Measurements from ENCODE around the gene TBL1X.
"Not testable (repeated sequence)": the region's sequence is repeated elsewhere in the genome, so short reads cannot be mapped to it uniquely, and the experiment has no call there.

TBL1X gene

DNA sequence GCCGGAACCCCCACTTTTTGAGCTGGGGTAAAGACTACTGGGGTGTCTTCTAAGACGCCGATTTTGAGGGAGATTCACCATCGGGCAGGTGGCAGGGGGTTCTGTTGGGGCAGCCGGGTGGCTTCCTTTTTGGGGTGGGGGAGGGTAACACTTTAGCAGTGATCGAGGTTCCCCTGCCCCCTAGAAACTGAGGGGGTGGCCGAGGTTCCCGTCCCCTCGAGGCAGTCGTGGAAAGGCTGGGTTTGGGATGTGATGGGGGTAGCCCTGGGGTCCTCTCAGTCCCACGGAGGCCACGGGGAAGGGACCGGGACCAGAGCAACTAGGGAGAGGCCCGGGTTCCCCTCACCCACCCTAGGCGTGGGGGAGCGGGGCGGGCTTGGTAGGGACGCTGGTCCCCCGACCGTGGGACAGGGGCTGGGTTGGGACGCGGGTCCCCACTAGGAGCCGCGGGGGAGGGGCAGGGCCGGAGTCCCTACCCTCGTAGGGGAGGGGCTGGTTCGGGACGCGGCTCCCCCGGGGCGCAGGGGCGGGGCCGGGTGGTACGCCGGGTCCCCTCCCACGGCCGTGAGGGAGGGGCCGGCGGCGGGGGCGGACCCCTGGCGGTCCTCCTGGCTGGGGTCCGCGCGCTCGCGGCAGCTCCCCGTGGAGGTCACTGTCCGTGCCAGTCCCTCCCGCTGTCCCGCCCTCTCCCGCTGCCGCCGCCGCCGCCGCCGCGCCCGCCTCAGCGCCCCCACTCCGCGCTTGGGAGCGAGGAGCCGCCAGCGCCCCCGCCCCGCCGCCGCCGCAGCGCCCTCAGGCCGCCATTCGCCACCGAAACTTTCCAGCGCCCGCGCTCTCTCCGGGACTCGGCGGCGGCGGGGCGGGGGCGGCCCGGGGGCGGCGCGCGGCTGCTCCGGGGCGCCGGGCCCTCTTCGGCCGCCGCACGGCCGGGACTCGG lies at the start of gene TBL1X:
TBL1X (plus strand) TSS at position 624 of the 937 bp plus-strand sequence. CDS start 188,529 bp downstream, outside the sequence.
- DNase-seq: peak; percentile 74

DNA sequence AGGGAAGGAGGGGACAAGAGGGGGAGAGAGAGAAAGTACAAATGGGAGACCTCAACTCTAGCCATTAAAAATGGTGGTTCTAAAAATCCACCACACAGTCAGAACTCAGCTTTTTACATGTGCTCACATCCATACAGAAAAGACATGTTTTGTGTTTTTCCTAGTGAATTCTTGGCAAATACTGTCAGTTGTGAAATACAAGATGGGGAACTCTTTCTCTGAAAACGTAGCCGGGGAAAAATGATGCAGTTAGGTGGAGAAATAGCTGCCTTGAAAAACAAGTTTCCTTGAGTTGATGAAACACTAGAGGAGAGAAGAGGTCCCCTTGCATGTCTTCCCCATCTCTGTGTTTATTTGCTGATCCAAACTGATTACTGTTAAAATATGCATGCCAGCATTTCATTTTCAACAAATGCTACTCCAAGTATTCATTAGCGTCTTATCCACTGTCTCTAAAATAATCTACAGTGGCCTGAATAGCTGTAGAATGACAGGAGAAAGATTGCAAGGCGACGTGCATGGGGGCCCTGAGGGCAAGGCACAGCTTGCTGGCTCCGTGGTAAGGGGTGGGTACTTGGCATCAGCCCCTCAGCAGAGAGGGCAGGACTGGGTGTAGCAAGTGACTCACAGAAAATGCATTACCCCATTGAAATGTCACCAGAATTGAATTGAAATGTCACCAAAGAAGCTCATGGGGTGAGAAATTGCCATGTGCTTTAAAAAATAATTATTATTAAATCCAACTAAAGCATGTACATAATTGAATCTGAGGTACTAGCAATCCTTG lies 48.1 kb upstream of the TBL1X start:
- no peak for DNase-seq

DNA sequence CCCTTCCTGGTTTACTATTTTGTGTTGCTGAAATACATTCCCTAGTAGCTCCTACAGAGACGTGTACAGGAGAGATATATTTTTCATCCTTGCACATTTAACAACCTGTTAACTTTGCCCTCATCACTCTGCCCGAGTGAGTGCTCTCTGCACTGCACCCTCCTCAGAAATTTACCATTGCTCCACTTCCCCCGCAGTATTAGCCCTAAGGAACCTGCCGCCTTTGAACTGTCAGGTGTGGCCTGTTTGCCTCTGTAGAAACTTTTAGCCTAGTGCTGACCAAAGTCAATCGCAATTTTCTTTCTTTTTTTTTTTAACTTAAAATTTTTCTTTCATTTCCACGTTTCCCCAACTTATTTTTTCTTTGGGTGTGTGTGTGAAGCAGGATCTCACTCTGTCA lies 46.6 kb upstream of the TBL1X start:
- no peak for DNase-seq

DNA sequence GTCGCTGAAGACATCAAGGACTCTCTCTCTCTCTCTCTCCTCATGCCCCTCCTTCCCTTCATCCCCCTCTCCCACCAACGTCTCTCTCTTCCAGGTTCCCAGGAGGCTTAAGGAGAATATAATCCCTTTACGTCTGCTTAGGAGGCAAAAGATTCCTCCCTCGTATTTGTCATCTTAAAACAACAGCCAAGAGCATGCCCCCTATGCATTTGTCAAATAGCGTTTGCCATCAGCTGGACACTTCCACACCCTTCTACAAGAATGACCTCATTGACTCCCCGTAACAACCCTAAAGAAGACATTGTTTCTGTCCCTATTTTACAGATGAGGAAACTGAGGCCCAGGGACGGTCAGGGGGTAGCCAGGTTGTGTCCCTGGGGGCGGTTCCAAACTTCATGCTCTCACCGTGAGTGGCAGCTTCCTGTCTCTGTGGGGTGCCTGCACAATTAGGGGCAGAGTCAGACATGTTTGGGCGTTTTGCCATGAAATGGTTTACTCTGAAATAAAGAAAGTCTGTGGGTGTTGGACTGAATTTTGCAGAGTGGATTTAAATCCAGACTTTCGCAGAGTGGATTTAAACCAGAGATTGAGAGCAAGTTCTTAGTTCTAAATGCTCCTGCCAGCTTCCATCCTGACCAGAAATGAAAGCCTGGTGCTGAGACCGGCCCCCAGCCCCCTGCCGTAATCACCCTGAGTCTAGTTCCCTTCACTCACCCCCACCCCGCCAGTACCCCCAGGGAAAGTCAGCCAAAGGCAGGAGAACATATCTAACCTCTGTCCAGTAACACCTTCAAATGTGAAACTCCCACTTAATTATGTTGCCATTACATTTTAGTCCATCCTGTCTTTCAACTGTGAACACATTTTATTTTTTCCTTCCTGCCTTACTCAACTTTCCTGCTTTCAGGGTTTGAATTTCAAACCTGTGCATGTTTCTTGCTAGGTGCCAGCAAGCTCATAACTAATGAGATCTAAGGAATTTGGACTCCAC lies 44.3 kb upstream of the TBL1X start:
- peak; percentile 48 for DNase-seq

DNA sequence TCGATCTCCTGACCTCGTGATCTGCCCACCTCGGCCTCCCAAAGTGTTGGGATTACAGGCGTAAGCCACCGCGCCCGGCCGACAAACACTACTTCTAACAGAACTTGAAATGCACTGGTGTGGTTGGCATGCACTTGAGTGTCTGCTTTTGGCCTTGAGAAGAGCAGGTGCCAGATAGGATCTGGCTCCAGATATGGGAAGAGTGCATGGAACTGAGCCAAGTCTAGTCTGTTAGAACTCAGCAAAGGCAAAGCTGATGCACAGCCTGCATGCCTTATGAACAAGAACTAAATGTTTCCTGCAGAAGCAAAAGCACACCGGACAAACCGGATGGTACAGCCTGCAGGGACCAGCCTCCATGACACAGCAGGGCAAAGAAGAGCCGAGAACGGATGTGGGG lies 35.1 kb upstream of the TBL1X start:
- DNase-seq: no peak

DNA sequence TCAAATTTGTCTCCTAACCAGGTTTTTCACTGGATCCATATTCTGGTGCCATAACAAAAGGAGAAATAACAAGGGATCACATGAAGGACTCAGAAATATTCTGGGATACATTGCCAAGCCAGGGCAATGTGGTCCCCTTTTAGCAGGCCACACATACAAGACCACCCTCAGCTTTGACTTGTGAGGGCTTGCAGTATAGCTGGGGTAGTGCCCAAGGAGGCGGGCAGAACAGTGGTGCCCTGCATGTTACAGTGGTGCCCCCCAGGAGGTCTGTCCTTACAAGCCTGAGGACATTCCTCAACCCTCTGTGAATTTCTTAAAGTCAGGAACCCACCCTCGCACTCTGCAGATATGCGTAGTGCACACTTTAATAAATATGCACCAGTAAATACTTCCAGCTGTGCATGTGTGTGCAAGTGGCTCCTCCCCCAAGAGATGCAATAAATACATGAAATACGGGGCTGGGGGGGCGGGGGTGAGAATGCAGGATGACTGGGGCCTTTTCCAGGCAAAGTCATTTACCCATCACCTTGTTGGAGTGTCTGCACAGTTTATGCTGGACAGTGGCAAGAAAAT lies 34.4 kb upstream of the TBL1X start:
- no peak for DNase-seq

DNA sequence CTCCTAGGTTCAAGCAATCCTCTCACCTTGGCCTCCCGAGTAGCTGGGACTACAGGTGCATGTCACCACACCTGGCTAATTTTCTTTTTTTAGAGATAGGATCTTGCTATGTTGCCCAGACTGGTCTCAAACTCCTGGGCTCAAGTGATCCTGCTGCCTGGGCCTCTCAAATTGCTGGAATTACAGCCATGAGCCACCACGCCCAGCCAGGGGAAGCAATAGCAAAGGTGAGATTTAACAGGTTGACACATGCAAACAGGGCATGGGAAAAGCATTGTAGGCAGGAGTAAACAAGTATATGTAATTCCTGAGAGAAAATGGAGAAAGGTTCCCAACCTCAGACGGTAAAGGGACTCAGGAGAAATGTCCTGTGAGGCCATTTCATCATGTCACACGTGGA lies 33.6 kb upstream of the TBL1X start:
- DNase-seq: no peak

DNA sequence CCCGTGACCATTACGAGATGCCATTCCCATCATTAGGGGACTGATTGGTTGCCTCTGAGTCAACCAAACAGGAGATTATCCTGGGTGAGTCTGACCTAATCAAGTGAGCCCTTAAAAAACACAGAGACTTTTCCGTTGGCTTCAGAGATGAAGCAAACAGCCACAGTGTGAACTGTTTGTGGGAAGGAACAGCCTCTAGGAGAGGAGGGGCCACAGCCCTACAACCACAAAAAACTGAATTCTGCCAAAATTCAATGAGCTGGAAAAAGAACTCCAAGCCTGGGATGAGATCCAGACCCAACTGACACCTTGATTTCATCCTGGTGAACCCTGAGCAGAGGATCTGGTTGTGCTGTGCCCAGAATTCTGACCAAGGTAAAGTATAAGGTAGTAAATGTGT lies 31.3 kb upstream of the TBL1X start:
- DNase-seq: no peak

DNA sequence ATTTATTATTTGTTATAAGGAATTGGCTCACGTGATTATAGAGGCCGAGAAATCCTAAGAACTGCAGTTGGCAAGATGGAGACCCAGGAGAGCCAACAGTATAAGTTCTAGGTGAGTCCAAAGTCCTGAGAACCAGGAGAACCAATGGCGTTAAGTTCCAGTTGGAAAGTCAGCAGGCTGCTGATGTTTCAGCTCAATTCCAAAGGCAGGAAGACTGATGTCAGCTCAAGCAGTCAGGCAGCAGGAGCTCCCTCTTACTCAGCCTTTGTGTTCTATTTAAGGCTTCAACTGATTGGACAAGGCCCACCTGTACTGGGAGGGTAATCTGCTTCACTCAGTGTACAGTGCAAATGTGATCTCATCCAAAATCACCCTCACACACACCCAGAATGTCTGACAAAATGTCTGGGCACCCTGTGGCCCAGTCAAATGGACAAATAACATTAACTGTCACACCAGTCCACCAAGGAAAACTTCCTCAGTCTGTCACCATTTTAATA lies 30.8 kb upstream of the TBL1X start:
- no peak for DNase-seq

DNA sequence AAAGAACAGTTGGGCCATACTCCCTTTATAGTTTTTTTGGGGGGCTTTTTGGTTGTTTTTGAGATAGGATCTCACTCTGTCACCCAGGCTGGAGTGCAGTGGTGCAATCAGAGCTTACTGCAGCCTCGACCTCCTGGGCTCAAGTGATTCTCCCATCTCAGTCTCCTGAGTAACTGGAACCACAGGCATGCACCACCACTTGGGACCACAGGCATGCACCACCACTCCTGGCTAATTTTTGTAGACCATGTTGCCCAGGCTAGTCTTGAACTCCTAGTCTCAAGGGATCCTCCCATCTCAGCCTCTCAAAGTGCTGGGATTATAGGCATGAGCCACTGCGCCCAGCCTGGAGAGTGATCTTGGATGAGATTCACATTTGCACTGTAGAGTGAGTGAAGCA lies 29.8 kb upstream of the TBL1X start:
- not testable (repeated sequence) for DNase-seq

DNA sequence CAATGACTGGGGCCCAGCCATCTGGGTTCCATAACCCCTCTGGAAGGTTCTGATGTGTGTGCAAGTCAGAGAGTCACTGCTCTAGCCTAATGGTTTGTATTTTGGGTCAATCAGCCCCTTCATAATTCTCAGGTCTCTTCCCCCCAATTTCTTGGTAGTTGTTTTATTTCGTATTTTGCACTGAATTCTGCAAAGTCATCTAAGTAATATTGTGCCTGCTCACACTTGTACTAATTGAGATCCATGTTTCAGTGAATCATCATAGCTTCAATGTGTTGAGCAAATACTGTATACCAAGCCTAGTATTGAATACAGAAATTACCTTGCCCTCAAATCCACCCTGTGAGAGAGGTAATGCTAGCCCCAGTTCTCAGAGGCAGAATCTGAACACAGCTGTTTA lies 28.0 kb upstream of the TBL1X start:
- DNase-seq: no peak

DNA sequence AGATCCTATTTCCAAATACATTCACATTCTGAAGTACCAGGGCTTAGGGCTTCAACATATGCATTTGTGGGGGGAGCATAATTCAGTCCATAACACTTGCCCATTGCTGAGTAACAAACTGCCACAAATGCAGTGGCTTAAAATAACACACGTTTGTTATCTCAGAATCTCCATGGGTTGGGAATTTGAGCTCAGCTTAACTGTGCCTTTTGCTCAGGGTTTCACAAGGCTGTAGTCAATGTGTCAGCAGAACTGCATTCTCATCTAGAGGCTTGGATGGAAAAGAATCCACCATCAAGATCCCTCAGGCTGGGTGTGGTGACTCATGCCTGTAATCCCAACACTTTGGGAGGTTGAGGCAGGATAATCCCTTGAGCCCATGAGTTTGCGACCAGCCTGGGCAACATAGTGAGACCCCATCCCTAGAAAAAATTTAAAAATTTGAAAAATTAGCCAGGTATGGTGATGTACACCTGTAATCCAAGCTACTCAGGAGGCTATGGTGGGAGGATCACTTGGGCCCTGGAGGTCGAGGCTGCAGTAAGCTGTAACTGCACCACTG lies 25.8 kb upstream of the TBL1X start:
- no peak for DNase-seq

DNA sequence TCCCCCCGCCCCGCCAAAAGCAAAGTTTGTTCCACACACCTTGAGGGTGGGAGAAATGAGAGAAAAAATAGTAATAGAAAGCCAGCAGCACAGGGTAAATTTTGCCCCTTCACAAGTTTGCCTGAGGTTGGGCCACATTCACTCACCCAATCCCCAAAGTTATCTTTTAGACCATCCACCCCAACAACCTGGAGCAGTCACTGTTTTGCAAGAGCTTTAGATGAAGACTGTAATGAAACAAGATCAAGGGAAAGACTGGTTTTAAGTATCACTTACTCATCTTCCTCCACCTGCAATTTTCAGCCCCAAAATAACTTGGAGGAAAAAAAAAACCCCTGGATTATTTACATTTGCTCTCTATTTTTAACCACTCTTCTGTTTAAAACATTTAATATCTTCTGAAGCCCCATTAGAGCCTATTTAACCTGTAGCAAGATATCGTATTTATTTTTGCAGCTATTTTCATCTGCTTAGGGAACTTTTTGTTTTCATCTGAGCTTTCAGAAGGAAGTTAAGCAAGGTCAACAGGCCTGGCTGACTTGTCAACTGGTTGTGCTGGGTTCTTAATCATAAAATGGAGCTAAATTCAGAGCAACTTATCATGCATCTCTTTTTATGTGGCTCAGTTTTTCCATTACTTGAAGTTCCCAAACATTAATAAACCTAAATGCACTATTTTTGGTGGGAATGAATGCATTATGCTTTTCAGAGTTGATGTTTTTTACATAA lies 24.6 kb upstream of the TBL1X start:
- DNase-seq: no peak

DNA sequence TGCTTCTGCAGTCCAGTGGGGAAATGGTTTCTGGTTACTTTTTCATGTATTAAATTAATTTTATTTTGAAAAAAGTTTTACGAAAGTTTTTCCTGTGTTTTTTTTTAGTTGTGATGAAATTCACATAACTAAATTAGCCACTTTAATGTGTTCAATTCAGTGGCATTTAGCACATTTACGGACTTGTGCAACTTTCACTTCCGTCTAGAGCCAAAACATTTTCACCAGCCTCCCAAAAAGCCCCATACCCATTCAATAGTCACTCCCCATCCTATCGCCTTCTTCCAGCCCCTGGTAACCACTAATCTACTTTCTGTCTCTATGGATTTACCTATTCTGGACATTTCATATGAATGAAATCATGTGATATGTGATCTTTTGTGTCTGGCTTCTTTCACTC lies 22.8 kb upstream of the TBL1X start:
- DNase-seq: no peak

DNA sequence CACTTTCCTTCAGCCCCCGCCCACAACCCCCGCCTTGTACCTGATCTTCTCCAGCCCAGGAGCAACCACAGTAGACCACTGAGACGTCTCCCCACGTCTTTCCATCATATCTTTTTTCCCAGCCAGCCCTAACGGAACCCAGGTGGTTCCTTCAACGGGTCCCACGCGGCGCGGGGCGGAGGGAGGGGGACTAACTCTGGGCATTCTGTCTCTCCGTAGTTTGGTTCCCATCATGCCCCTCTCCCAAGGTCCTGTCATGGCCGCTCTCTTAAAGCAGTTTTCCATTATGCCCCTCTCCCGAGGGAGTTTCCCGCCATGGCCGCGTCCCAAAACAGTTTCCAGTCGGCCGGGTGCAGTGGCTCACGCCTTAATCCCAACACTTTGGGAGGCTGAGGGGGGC lies 21.5 kb upstream of the TBL1X start:
- no peak for DNase-seq

DNA sequence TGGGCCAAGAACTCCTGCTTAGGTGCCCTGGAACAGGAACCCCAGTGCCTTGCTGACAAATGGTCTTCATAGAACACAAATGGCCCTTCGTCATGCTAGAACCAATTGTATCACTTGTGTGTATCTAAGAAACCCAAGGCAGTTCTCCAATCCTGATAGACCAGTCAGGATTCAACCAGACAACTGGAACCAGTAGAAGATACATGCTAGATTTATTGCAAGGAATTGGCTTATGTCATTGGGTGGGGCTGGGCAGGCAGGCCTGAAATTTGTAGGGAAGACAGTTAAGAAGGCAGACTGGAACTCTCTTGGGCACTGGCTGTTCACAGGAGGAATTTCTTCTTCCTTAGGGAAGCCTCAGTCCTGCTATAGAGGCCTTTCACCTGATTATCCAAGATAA lies 17.0 kb upstream of the TBL1X start:
- no peak for DNase-seq

DNA sequence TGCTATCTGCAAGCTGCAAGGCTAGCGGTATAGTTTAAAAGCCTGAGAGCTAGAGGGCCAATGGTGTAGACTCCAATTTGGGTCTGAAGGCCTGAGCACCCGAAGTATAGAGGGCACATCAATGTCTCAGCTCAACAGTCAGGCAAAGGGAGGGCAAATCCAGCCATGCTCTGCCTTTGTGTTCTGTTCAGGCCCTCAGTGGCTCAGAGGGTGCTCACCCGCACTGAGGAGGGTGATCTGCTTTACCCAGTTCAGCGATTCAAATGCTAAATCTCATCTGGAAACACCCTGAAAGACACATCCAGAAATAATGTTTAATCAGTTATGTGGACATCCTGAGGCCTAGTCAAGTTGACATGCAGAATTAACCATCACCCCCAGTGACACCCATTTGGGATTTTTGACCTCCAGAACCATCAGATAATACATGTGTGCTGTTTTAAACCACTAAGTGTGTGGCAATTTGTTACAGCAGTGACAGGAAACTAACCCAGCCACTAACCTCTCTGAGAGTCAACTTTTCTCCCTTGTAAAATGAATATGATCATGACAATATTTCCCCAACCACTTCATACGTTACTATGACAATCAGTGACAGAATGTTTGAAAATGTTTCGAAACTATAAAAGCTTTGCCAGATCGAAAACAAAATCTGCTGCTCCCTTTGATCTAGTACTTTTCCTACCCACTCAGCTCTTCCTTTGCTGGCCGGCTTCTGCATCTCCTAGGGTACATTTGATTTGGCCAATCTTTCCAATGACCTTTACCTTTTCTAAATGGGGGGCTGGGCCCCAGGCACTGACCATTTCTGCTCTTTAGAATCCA lies 8.4 kb upstream of the TBL1X start:
- DNase-seq: no peak

DNA sequence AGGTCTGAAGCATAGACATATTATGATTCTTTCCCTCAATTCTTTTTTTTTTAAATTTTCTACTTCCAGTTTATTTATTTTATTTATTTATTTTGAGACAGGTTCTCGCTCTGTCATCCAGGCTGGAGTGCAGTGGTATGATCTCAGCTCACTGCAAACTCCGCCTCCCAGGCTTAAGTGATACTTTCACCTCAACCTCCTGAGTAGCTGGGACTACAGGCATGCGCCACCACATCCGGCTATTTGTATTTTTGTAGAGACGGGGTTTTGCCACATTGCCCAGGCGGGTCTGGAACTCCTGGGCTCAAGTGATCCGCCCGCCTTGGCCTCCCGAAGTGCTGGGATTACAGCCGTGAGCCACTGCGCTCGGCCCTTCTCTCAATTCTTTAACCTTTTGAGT lies 6.8 kb upstream of the TBL1X start:
- DNase-seq: not testable (repeated sequence)

DNA sequence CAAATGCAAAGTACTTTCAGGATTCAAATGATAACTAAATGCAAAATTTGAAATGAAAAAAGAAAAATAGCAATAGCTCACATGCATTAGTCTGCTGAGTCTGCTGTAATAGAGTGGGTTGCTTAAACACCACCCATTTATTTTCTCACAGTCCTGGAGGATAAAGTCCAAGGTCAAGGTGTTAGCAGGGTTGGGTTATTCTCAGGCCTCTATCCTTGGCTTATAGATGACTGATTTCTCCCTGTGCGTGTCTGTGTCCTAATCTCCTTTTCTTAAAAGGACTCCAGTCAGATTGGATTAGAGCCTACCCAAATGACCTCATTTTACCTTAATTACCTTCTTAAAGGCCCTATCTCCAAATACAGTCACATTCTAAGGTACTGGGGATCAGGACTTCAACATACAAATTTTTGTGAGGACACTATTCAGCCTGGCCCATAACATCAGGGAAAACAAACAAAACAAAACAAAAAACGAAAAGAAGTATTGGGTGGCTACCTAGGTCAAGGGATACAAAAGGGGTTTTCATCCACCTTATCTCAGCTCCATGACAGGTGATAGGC lies 6.3 kb upstream of the TBL1X start:
- no peak for DNase-seq

DNA sequence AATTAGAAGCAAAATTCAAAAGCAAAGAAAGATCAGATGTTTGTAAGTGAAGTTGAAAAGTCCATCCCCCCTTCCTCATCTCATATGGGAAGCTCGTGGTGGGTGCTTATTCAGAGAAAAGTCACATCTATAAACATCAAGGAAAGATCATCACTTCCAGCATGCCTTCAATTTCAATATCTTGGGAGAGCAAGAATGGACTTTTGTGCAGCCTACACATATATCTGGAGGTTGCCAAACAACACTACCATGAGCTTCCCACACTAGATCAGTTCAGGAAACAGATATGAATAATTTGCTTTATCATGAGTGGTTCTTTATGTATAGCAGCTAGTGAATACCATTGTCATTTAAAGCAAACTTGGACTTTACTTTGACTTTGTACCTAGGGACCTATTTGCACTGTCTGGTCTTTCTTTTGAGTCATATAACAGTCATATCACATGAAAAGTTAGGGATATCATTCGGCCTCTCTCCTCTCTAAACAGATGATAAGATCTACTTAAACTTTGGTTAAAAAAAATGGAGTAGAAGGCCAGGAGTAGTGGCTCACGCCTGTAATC lies 5.6 kb upstream of the TBL1X start:
- DNase-seq: no peak
